ENCODE measurements around the gene MYO6.

DNA sequence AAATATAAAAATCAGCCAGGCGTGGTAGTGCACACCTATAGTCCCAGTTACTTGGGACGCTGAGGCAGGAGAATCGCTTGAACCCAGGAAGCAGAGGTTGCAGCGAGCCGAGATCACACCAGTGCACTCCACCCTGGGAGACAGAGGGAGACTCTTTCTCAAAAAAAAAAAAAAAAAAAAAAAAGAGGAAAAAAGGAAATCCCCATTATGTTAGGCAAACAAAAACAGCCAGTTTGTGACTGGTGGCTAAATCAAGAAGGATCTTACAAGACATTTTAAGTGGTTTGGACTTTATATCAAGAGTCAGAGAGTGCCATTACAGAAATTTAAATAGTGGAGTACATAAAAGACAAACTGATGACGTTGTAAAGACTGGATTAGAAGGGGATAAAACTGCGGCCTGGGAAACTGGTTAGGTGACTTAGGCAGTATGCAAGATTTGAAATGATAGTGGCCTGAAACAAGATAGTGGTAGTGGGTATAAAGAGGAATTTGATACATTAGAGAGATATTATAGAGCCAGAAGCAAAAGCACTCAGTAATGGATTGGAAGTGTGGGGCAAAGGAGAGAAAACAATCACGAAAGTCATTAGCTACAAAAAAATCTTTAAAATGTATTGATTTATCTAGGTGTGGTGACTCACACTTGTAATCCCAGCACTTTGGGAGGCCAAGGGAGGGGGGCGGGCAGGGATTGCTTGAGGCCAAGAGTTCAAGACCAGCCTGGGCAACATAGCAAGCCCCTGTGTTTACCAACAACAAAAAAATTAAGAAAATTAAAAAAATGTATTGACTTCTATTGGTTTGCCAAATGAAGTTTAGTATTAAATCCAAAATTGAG lies 1.7 kb upstream of the MYO6 start:
- TF ChIP-seq, protein P1, sequence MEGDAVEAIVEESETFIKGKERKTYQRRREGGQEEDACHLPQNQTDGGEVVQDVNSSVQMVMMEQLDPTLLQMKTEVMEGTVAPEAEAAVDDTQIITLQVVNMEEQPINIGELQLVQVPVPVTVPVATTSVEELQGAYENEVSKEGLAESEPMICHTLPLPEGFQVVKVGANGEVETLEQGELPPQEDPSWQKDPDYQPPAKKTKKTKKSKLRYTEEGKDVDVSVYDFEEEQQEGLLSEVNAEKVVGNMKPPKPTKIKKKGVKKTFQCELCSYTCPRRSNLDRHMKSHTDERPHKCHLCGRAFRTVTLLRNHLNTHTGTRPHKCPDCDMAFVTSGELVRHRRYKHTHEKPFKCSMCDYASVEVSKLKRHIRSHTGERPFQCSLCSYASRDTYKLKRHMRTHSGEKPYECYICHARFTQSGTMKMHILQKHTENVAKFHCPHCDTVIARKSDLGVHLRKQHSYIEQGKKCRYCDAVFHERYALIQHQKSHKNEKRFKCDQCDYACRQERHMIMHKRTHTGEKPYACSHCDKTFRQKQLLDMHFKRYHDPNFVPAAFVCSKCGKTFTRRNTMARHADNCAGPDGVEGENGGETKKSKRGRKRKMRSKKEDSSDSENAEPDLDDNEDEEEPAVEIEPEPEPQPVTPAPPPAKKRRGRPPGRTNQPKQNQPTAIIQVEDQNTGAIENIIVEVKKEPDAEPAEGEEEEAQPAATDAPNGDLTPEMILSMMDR (IDR thresholded peaks at IDR 0.05) = no peak
- TF ChIP-seq EZH2phosphoT487 (IDR thresholded peaks at IDR 0.05; ENCODE audit: borderline replicate concordance, low read depth) (no peak), EP300 (IDR thresholded peaks at IDR 0.05; ENCODE audit: borderline replicate concordance in 1 of 2, low read depth in 1 of 2, low read length in 1 of 2) (no peak), TEAD4 (IDR thresholded peaks at IDR 0.05; ENCODE audit: borderline replicate concordance, insufficient read depth) (no peak), TAF1 (IDR thresholded peaks at IDR 0.05; ENCODE audit: borderline replicate concordance, low read depth, low read length) (no peak), RAD21 (IDR thresholded peaks at IDR 0.05; ENCODE audit: low read length) (no peak), TCF12 (IDR thresholded peaks at IDR 0.05) (no peak), GABPA (IDR thresholded peaks at IDR 0.05; ENCODE audit: low read depth) (no peak), MEF2A (IDR thresholded peaks at IDR 0.05; ENCODE audit: borderline replicate concordance, low read depth) (no peak), RXRA (IDR thresholded peaks at IDR 0.05; ENCODE audit: borderline replicate concordance, low read depth) (no peak), SIN3A (IDR thresholded peaks at IDR 0.05; ENCODE audit: borderline replicate concordance, low read depth, low read length) (no peak)
- TF ChIP-seq, protein P2, sequence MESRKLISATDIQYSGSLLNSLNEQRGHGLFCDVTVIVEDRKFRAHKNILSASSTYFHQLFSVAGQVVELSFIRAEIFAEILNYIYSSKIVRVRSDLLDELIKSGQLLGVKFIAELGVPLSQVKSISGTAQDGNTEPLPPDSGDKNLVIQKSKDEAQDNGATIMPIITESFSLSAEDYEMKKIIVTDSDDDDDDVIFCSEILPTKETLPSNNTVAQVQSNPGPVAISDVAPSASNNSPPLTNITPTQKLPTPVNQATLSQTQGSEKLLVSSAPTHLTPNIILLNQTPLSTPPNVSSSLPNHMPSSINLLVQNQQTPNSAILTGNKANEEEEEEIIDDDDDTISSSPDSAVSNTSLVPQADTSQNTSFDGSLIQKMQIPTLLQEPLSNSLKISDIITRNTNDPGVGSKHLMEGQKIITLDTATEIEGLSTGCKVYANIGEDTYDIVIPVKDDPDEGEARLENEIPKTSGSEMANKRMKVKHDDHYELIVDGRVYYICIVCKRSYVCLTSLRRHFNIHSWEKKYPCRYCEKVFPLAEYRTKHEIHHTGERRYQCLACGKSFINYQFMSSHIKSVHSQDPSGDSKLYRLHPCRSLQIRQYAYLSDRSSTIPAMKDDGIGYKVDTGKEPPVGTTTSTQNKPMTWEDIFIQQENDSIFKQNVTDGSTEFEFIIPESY (IDR thresholded peaks at IDR 0.05; ENCODE audit: borderline replicate concordance, low read depth) = no peak
